GM19467 (cell line): ENCODE measurements around the gene DSG3.
A peak's percentile ranks its signal among the peaks of the same experiment; 100 is the strongest.

Experiments used
- ATAC-seq: cut with Tn5 transposase; IDR thresholded peaks from one replicate; pipeline ENCODE4 v1.9.1; 2021; ENCODE audit warnings: mild to moderate bottlenecking, moderate library complexity; ENCODE audit not compliant: unreplicated experiment

DSG3 gene, protein sequence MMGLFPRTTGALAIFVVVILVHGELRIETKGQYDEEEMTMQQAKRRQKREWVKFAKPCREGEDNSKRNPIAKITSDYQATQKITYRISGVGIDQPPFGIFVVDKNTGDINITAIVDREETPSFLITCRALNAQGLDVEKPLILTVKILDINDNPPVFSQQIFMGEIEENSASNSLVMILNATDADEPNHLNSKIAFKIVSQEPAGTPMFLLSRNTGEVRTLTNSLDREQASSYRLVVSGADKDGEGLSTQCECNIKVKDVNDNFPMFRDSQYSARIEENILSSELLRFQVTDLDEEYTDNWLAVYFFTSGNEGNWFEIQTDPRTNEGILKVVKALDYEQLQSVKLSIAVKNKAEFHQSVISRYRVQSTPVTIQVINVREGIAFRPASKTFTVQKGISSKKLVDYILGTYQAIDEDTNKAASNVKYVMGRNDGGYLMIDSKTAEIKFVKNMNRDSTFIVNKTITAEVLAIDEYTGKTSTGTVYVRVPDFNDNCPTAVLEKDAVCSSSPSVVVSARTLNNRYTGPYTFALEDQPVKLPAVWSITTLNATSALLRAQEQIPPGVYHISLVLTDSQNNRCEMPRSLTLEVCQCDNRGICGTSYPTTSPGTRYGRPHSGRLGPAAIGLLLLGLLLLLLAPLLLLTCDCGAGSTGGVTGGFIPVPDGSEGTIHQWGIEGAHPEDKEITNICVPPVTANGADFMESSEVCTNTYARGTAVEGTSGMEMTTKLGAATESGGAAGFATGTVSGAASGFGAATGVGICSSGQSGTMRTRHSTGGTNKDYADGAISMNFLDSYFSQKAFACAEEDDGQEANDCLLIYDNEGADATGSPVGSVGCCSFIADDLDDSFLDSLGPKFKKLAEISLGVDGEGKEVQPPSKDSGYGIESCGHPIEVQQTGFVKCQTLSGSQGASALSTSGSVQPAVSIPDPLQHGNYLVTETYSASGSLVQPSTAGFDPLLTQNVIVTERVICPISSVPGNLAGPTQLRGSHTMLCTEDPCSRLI

GRCh38 chr18:31447530-31448191 is at the start of gene DSG3:
TSS of gene DSG3 (plus strand) at chr18:31447741. CDS start at chr18:31447878, 137 bp downstream.
- ATAC-seq, result no peak

DNA sequence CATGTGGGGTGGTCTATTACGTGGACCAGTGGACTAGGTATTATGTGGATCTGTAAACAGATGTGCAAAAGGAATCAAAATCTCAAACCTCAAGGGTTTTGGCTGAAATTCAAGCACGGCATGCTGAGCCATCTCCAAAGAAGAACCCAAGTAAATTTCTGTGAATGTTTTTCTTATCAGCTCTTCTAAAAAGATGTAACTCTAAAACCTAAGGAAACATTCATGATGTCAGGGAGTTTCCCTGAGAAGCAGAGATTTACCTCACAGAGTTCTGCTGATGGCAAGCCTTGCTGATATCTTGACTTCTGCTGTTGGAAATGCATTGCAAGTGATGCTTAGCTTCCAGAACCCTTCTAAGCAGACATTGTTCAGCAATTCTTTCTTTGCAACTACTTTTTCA is 49.4 kb upstream of the DSG3 start:
- ATAC-seq, result no peak

GRCh38 chr18:31399306-31400032 is 48.1 kb upstream of the DSG3 start:
- no peak for ATAC-seq

DNA sequence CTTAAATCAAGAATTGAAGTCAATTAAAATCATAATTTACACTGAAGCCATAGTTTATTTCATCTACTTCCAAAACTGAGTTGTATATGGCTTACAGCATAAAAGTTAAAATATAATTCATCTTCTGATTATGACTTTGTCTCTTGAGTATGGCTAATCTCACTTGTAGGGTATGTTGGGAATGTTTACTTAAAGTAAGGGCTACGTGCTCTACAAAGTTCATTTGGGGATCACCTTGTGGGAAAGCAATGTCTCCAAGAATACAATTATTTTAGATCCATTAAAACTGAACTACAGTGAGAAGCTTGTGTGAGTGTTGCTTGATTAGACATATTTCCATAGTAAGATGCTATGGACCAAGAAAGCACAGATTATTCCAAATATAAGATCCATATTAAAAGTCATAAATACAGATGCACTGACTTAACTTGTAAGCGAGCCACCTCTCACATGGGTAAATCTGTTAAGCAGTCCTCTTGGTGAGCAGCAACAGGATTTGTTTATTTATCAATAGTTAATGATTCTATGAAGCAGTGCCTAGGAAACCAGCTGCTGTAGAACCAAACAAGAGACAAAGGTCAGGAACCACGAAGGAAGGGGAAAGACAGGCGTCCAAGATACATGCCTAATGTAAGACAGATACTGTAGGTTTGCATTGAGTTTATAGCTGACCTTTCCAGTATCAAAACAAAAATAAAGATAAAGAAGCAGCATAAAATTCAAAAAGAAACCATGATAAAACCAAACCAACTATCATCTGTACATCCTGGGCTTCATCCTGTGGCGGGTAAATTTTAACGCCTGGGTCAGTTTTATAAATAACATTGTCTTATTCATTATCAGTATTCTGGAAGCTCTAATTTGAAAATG is 46.1 kb upstream of the DSG3 start:
- ATAC-seq, result no peak

GRCh38 chr18:31402026-31402373 is 45.5 kb upstream of the DSG3 start:
- no peak for ATAC-seq

DNA sequence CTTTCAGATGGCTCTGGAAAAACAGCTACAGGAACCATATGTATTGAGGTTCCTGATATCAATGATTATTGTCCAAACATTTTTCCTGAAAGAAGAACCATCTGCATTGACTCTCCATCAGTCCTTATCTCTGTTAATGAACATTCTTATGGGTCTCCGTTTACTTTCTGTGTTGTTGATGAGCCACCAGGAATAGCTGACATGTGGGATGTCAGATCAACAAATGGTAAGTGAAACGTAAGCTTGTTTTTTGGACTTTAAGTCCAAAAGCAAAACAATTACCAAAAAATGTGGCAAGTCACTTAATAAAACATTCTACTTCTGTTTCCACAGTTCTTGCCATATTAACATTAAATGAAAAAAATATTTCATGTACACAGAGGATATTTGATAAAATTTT is 44.1 kb upstream of the DSG3 start:
- ATAC-seq, result no peak

GRCh38 chr18:31407649-31408048 is 39.9 kb upstream of the DSG3 start:
- ATAC-seq, result no peak

- ATAC-seq, result no peak
Observed at GRCh38 chr18:31409276-31409675, 38.3 kb upstream of the DSG3 start.

- no peak for ATAC-seq
Observed at GRCh38 chr18:31410716-31411483, 36.6 kb upstream of the DSG3 start.

- ATAC-seq, result no peak
Observed at GRCh38 chr18:31413137-31413536, 34.4 kb upstream of the DSG3 start.

GRCh38 chr18:31417850-31418249 is 29.7 kb upstream of the DSG3 start:
- ATAC-seq, result no peak

- ATAC-seq, result no peak
Observed at GRCh38 chr18:31419457-31419932, 28.0 kb upstream of the DSG3 start.

- no peak for ATAC-seq
Observed at GRCh38 chr18:31420032-31420431, 27.5 kb upstream of the DSG3 start.

DNA sequence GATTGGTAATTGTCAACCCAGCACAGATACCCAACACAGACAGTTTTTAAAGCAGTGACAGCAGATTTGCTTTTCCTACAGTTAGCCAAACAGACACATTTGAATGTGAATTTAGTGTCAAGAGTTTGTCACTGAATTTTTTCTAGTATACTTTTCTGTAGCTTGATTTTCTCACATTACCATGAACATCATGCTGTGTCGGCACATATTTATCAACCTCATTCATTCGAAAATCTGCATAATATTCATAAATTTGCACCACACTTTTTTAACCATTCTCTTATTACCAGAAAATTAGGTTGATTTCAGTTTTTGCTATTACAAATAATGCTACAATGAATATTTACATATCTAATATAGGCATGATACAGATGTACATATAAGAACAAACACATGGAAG is 27.0 kb upstream of the DSG3 start:
- no peak for ATAC-seq

- peak; percentile 60 for ATAC-seq
Observed at GRCh38 chr18:31424383-31424988, 23.1 kb upstream of the DSG3 start.

- no peak for ATAC-seq
Observed at GRCh38 chr18:31426021-31426420, 21.5 kb upstream of the DSG3 start.

- no peak for ATAC-seq
Observed at GRCh38 chr18:31426871-31427406, 20.6 kb upstream of the DSG3 start.

GRCh38 chr18:31428211-31428610 is 19.3 kb upstream of the DSG3 start:
- ATAC-seq, result no peak
